Endothelial cell of umbilical vein (primary cell): ENCODE measurements around the gene DNAI2.

ENCODE experiments used
- CTCF ChIP-seq, 2 donors: IDR thresholded peaks; 1 replicate in 1 of 2; 2 replicates in 1 of 2; pipeline ENCODE4 v1.5.1; 2011; ENCODE audit warnings: low read length in 2 of 2, mild to moderate bottlenecking in 2 of 2, moderate library complexity in 2 of 2, control low read depth in 1 of 2, inconsistent platforms in 1 of 2, low read depth in 1 of 2; ENCODE audit not compliant: insufficient read depth in 1 of 2; ENCODE audit errors: extremely low read depth in 1 of 2
- EZH2 ChIP-seq: IDR thresholded peaks from 2 replicates; pipeline ENCODE4 v1.6.1; 2012; ENCODE audit warnings: borderline replicate concordance, low read depth, mild to moderate bottlenecking, moderate library complexity, low read length, inconsistent platforms; ENCODE audit not compliant: severe bottlenecking
- FOS ChIP-seq: IDR thresholded peaks from 2 replicates; pipeline ENCODE4 v1.6.1; 2011; ENCODE audit warnings: mild to moderate bottlenecking, low read length, moderate library complexity, borderline replicate concordance; ENCODE audit not compliant: insufficient read depth
- GATA2 ChIP-seq: IDR thresholded peaks from 2 replicates; pipeline ENCODE4 v1.7.0; 2011; ENCODE audit warnings: low read depth, mild to moderate bottlenecking, moderate library complexity, mixed read lengths, low read length; ENCODE audit not compliant: insufficient read length, insufficient read depth
- JUN ChIP-seq: IDR thresholded peaks from 2 replicates; pipeline ENCODE4 v1.6.1; 2011; ENCODE audit warnings: borderline replicate concordance, low read depth; ENCODE audit not compliant: insufficient read length, insufficient read depth
- MAX ChIP-seq: IDR thresholded peaks from 2 replicates; pipeline ENCODE4 v1.6.1; 2011; ENCODE audit not compliant: insufficient read depth, insufficient read length
- MYC ChIP-seq: IDR thresholded peaks from one replicate; pipeline ENCODE4 v1.6.1; 2011; ENCODE audit warnings: mild to moderate bottlenecking, low read depth, low read length
- POLR2A ChIP-seq: IDR thresholded peaks from 2 replicates; pipeline ENCODE4 v1.6.1; 2012; ENCODE audit warnings: low read depth, mild to moderate bottlenecking, control low read depth, low read length
- POLR2AphosphoS5 ChIP-seq: IDR thresholded peaks from 2 replicates; pipeline ENCODE4 v1.6.1; 2012; ENCODE audit warnings: low read depth, mild to moderate bottlenecking, control low read depth, low read length, moderate library complexity; ENCODE audit not compliant: insufficient read depth

GRCh38 chr17:74245871-74246270, 28.2 kb upstream of the DNAI2 start:
- TF ChIP-seq POLR2A: no peak
- TF ChIP-seq CTCF (IDR thresholded peaks at IDR 0.05; ENCODE audit: extremely low read depth in 1 of 2, insufficient read depth in 1 of 2, low read depth in 1 of 2, low read length in 2 of 2): no peak
- TF ChIP-seq POLR2AphosphoS5: no peak
- no peak for TF ChIP-seq EZH2
- no peak for TF ChIP-seq MYC
- no peak for TF ChIP-seq JUN
- TF ChIP-seq FOS: no peak
- no peak for TF ChIP-seq MAX
- TF ChIP-seq GATA2: no peak
